HEK293 (cell line): ENCODE measurements around the gene HS3ST1.

Experiments
- PRDM10 ChIP-seq: fragments of 450-650 bp; formaldehyde crosslinking; IDR thresholded peaks from 2 replicates; pipeline ENCODE4 v1.5.1; 2016; ENCODE audit warnings: missing biosample characterization, missing genetic modification characterization
- REST ChIP-seq: fragments of 450-650 bp; formaldehyde crosslinking; IDR thresholded peaks from 2 replicates; pipeline ENCODE4 v1.5.1; 2016; ENCODE audit warnings: missing biosample characterization, missing genetic modification characterization
- ZNF350 ChIP-seq: fragments of 450-650 bp; formaldehyde crosslinking; IDR thresholded peaks from 2 replicates; pipeline ENCODE4 v1.5.0; 2017; ENCODE audit warnings: missing biosample characterization, mild to moderate bottlenecking, missing genetic modification characterization
- ZNF704 ChIP-seq: fragments of 450-650 bp; formaldehyde crosslinking; IDR thresholded peaks from 2 replicates; pipeline ENCODE4 v1.5.1; 2016; ENCODE audit warnings: missing biosample characterization, missing genetic modification characterization

- no peak for TF ChIP-seq ZNF704
- no peak for TF ChIP-seq PRDM10 (tag by site-specific recombination)
- TF ChIP-seq REST: no peak
- no peak for TF ChIP-seq ZNF350 (tag by site-specific recombination)
These were observed 26.5 kb downstream of the HS3ST1 start for GRCh38 chr4:11402192-11402591.
